GM06990 (cell line): ENCODE results near the gene GRIN2D.

ENCODE experiments used
- DNase-seq: peaks from one replicate; pipeline ENCODE4 v3.0.0-alpha.2; 2011; ENCODE audit not compliant: insufficient read length; ENCODE audit errors: extremely low read depth
- H3K27me3 ChIP-seq: replicated peaks from 2 replicates; pipeline ENCODE4 v1.6.0; 2011; ENCODE audit warnings: low read length; ENCODE audit not compliant: control insufficient read depth, insufficient read depth
- H3K36me3 ChIP-seq: 2 replicates; pipeline ENCODE4 v1.5.1; 2011; ENCODE audit warnings: low read length; ENCODE audit not compliant: control insufficient read depth, insufficient read depth
- H3K4me3 ChIP-seq: replicated peaks from 2 replicates; pipeline ENCODE4 v1.5.1; 2011; ENCODE audit warnings: low read depth, mild to moderate bottlenecking, control low read depth, low read length
- TF ChIP-seq, protein P1 (sequence below): IDR thresholded peaks from 2 replicates; pipeline ENCODE4 v1.5.1; 2011; ENCODE audit warnings: low read length, control low read depth, mild to moderate bottlenecking, inconsistent platforms; ENCODE audit not compliant: insufficient read depth, poor library complexity, severe bottlenecking

GRIN2D gene

GRCh38 chr19:48424694-48425219 lies 31.3 kb downstream of the GRIN2D start:
- Histone ChIP-seq H3K36me3 (no peaks in the 10 kb centered on the region), H3K27me3 (no peaks in the 10 kb centered on the region), H3K4me3 (no peak overlapping the region)
- TF ChIP-seq, protein P1, sequence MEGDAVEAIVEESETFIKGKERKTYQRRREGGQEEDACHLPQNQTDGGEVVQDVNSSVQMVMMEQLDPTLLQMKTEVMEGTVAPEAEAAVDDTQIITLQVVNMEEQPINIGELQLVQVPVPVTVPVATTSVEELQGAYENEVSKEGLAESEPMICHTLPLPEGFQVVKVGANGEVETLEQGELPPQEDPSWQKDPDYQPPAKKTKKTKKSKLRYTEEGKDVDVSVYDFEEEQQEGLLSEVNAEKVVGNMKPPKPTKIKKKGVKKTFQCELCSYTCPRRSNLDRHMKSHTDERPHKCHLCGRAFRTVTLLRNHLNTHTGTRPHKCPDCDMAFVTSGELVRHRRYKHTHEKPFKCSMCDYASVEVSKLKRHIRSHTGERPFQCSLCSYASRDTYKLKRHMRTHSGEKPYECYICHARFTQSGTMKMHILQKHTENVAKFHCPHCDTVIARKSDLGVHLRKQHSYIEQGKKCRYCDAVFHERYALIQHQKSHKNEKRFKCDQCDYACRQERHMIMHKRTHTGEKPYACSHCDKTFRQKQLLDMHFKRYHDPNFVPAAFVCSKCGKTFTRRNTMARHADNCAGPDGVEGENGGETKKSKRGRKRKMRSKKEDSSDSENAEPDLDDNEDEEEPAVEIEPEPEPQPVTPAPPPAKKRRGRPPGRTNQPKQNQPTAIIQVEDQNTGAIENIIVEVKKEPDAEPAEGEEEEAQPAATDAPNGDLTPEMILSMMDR, result no peak
- DNase-seq, result no peak

DNA sequence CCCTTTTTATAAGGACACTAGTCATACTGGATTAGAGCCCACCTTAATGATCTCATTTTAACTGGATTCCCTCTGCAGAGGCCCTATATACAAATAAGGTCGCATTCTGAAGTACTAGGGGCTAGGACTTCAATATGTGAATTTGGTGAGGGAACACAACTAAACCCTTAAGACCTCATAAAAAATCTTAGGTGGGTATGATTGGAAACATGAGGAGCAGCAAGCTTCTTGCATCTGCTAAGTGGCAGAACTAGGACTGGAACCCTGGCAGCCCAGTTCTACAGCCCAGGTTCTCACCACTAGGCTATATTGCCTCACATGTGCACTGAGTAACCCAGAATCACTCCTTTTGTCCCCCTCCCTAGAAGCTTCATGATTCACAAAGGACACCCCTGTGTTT lies 35.2 kb downstream of the GRIN2D start:
- TF ChIP-seq, protein P1, result no peak
- DNase-seq, result no peak
- Histone ChIP-seq H3K36me3 (no peaks in the 10 kb centered on the region), H3K4me3 (no peak overlapping the region), H3K27me3 (no peaks in the 10 kb centered on the region)

GRCh38 chr19:48433337-48433736 lies 39.9 kb downstream of the GRIN2D start:
- Histone ChIP-seq H3K27me3 (no peaks in the 10 kb centered on the region), H3K36me3 (no peaks in the 10 kb centered on the region), H3K4me3 (no peak overlapping the region)
- no peak for DNase-seq
- TF ChIP-seq, protein P1, result no peak

GRCh38 chr19:48436586-48436985 lies 43.1 kb downstream of the GRIN2D start:
- no peak overlapping the region for H3K4me3 ChIP-seq
- no peak for DNase-seq
- H3K27me3 ChIP-seq, result no peaks in the 10 kb centered on the region; the same call in 1 of the 2 replicates
- TF ChIP-seq, protein P1, result no peak
- H3K36me3 ChIP-seq, result no peaks in the 10 kb centered on the region

- no peaks in the 10 kb centered on the region for H3K36me3 ChIP-seq
- TF ChIP-seq, protein P1, result no peak
- no peak overlapping the region for H3K4me3 ChIP-seq
- DNase-seq, result no peak
- no peaks in the 10 kb centered on the region; the same call in 1 of the 2 replicates for H3K27me3 ChIP-seq
These were observed 48.0 kb downstream of the GRIN2D start for GRCh38 chr19:48441360-48442050.
